ENCODE results near the gene UNCX. TPM values are rescaled to one million over a fixed set of nuclear protein-coding genes. Genes with fewer than 3 reads are reported as not detected.

The UNCX gene
- total and polyA plus RNA-seq, 11 donors = not detected

- peaks cover 0 to 45% (median 3%) of the 10 kb centered on the region in 12 donors for H3K4me1 ChIP-seq
- TF ChIP-seq POLR2A (IDR thresholded peaks at IDR 0.05) (no peak), CTCF (IDR thresholded peaks at IDR 0.05) (no peak)
- no peaks in the 10 kb centered on the region for H3K9me3 ChIP-seq
- peak in 1 of 5 donors; percentile 32 for DNase-seq
- no peak for ATAC-seq
- intact Hi-C loops (cut with DNase I) = no loop called here
- no peak overlapping the region for H3K4me3 ChIP-seq
- WGBS, 4 donors = 8 to 11% (median 10%) methylated on average over 20 to 21 of the region's 21 CpGs
- no peak overlapping the region for H3K27ac ChIP-seq
- no peaks in the 10 kb centered on the region for H3K36me3 ChIP-seq
- peaks cover 87 to 96% (median 91%) of the 10 kb centered on the region in 9 donors for H3K27me3 ChIP-seq
Measured at GRCh38 chr7:1238450-1238882, 5.8 kb downstream of the UNCX start.

GRCh38 chr7:1238931-1239802, 6.5 kb downstream of the UNCX start:
- H3K36me3 ChIP-seq = no peaks in the 10 kb centered on the region
- H3K4me1 ChIP-seq = peaks cover 0 to 45% (median 3%) of the 10 kb centered on the region in 12 donors
- H3K27me3 ChIP-seq = peaks cover 87 to 96% (median 91%) of the 10 kb centered on the region in 9 donors
- WGBS, 4 donors = 8 to 12% (median 11%) methylated on average over 26 to 27 of the region's 27 CpGs
- no peak overlapping the region for H3K27ac ChIP-seq
- H3K9me3 ChIP-seq = no peaks in the 10 kb centered on the region
- H3K4me3 ChIP-seq = no peak overlapping the region
- DNase-seq (no peak), ATAC-seq (no peak)
- intact Hi-C loops (cut with DNase I) = no loop called here
- TF ChIP-seq POLR2A (IDR thresholded peaks at IDR 0.05) = no peak
- no peak for TF ChIP-seq CTCF (IDR thresholded peaks at IDR 0.05)

- DNase-seq (peak in 1 of 5 donors; percentile 51), ATAC-seq (no peak)
- Histone ChIP-seq H3K27me3 (peaks cover 86 to 96% (median 91%) of the 10 kb centered on the region in 9 donors), H3K9me3 (no peaks in the 10 kb centered on the region), H3K4me1 (peaks cover 0 to 43% (median 3%) of the 10 kb centered on the region in 12 donors), H3K4me3 (no peak overlapping the region), H3K36me3 (no peaks in the 10 kb centered on the region), H3K27ac (no peak overlapping the region)
- TF ChIP-seq POLR2A (IDR thresholded peaks at IDR 0.05) (no peak), CTCF (IDR thresholded peaks at IDR 0.05) (no peak)
- 2 to 7% (median 6%) methylated on average over 19 to 29 of the region's 29 CpGs for WGBS, 4 donors
- intact Hi-C loops (cut with DNase I) = no loop called here
Measured at GRCh38 chr7:1239803-1240516, 7.3 kb downstream of the UNCX start.

Measured in heart left ventricle (tissue), 16 donors.